Stimulated activated naive B cell treated with anti-CD40 and anti-IgM and Interleukin-4, amounts not matched to agents 10 μg/mL and 1 μg/mL and 100 μg/mL, for 72 hours (primary cell): ENCODE results near the gene PDPK1.
"Not testable (repeated sequence)": the region's sequence is repeated elsewhere in the genome, so short reads cannot be mapped to it uniquely, and the experiment has no call there.

Experiments
- ATAC-seq, 2 donors: fragments of 150-1000 bp; cut with Tn5 transposase; replicated peaks; 2 replicates each; pipeline ENCODE4 v1.10.0; 2021; ENCODE audit warnings: moderate library complexity in 1 of 2
- DNase-seq: peaks from one replicate; pipeline ENCODE4 v3.0.0; 2021
- H3K27ac Mint-ChIP-seq: one replicate; pipeline ENCODE4 v1.8.0; 2022; ENCODE audit warnings: mild to moderate bottlenecking, mixed read lengths
- H3K27me3 Mint-ChIP-seq, 2 donors: one replicate each; pipeline ENCODE4 v1.8.0; 2022; ENCODE audit warnings: mixed read lengths in 2 of 2
- H3K36me3 Mint-ChIP-seq, 2 donors: one replicate each; pipeline ENCODE4 v1.8.0; 2022; ENCODE audit warnings: mixed read lengths in 2 of 2, mild to moderate bottlenecking in 1 of 2
- H3K4me1 Mint-ChIP-seq, 2 donors: one replicate each; pipeline ENCODE4 v1.8.0; 2022; ENCODE audit warnings: mixed read lengths in 2 of 2, mild to moderate bottlenecking in 1 of 2
- H3K4me3 Mint-ChIP-seq, 2 donors: one replicate each; pipeline ENCODE4 v1.8.0; 2022; ENCODE audit warnings: mild to moderate bottlenecking in 2 of 2, mixed read lengths in 2 of 2, moderate library complexity in 1 of 2
- H3K9me3 Mint-ChIP-seq, 2 donors: one replicate each; pipeline ENCODE4 v1.8.0; 2022; ENCODE audit warnings: mixed read lengths in 2 of 2, mild to moderate bottlenecking in 1 of 2

Gene PDPK1

GRCh38 chr16:2627075-2627474 is 89.3 kb downstream of the PDPK1 start:
- not testable (repeated sequence) for H3K27ac Mint-ChIP-seq, H3K4me1 Mint-ChIP-seq, DNase-seq, H3K4me3 Mint-ChIP-seq, H3K27me3 Mint-ChIP-seq, H3K36me3 Mint-ChIP-seq, H3K9me3 Mint-ChIP-seq
- ATAC-seq: peak; percentile 68 to 79

- H3K9me3 Mint-ChIP-seq, H3K36me3 Mint-ChIP-seq, DNase-seq, H3K4me1 Mint-ChIP-seq, H3K4me3 Mint-ChIP-seq, H3K27me3 Mint-ChIP-seq, ATAC-seq, H3K27ac Mint-ChIP-seq: not testable (repeated sequence)
These were observed 93.4 kb downstream of the PDPK1 start for GRCh38 chr16:2631203-2631602.

GRCh38 chr16:2632291-2632690 is 94.5 kb downstream of the PDPK1 start:
- not testable (repeated sequence) for H3K36me3 Mint-ChIP-seq, H3K27me3 Mint-ChIP-seq, H3K4me3 Mint-ChIP-seq, H3K27ac Mint-ChIP-seq, H3K9me3 Mint-ChIP-seq, H3K4me1 Mint-ChIP-seq, DNase-seq, ATAC-seq

GRCh38 chr16:2639071-2639721 is 101.4 kb downstream of the PDPK1 start:
- H3K4me1 Mint-ChIP-seq, H3K4me3 Mint-ChIP-seq, H3K27me3 Mint-ChIP-seq, H3K27ac Mint-ChIP-seq, H3K9me3 Mint-ChIP-seq, H3K36me3 Mint-ChIP-seq: not testable (repeated sequence)
- DNase-seq (peak; percentile 7), ATAC-seq (peak; percentile 86)

- peak; percentile 41 for DNase-seq
- ATAC-seq: peak; percentile 77 to 84
- not testable (repeated sequence) for H3K4me1 Mint-ChIP-seq, H3K36me3 Mint-ChIP-seq, H3K4me3 Mint-ChIP-seq, H3K27me3 Mint-ChIP-seq, H3K27ac Mint-ChIP-seq, H3K9me3 Mint-ChIP-seq
These were observed 101.9 kb downstream of the PDPK1 start for GRCh38 chr16:2639722-2640072.

GRCh38 chr16:2642561-2642960 is 104.7 kb downstream of the PDPK1 start:
- ATAC-seq, H3K4me1 Mint-ChIP-seq, H3K36me3 Mint-ChIP-seq, H3K27me3 Mint-ChIP-seq, H3K27ac Mint-ChIP-seq, DNase-seq, H3K4me3 Mint-ChIP-seq, H3K9me3 Mint-ChIP-seq: not testable (repeated sequence)

GRCh38 chr16:2644754-2645453 is 107.1 kb downstream of the PDPK1 start:
- DNase-seq, H3K27ac Mint-ChIP-seq, H3K9me3 Mint-ChIP-seq, H3K27me3 Mint-ChIP-seq, H3K4me1 Mint-ChIP-seq, H3K36me3 Mint-ChIP-seq, H3K4me3 Mint-ChIP-seq: not testable (repeated sequence)
- peak; percentile 64 to 76 for ATAC-seq

- H3K9me3 Mint-ChIP-seq, H3K27ac Mint-ChIP-seq, H3K4me3 Mint-ChIP-seq, H3K36me3 Mint-ChIP-seq, DNase-seq, ATAC-seq, H3K4me1 Mint-ChIP-seq, H3K27me3 Mint-ChIP-seq: not testable (repeated sequence)
These were observed 113.5 kb downstream of the PDPK1 start for GRCh38 chr16:2651268-2651871.
